OCI-LY3 (cell line): ENCODE measurements around the gene BMAL1.
"Not testable (repeated sequence)": the region's sequence is repeated elsewhere in the genome, so short reads cannot be mapped to it uniquely, and the experiment has no call there.

ENCODE experiments used
- H2AFZ ChIP-seq: fragments of 200-600, 300-600 bp; shearing (Covaris generic); 2 replicates; pipeline ENCODE4 v1.6.0; 2014; ENCODE audit warnings: antibody characterized with exemption, low read depth, low read length
- H3K27ac ChIP-seq: fragments of 200-600, 300-600 bp; sonication (generic); 2 replicates; pipeline ENCODE4 v1.5.1; 2014; ENCODE audit warnings: mild to moderate bottlenecking, low read length, moderate library complexity, mixed read lengths
- H3K27me3 ChIP-seq: fragments of 200-600, 300-600 bp; sonication (generic); 2 replicates; pipeline ENCODE4 v1.6.1; 2014; ENCODE audit warnings: low read depth, low read length, mixed read lengths
- H3K36me3 ChIP-seq: fragments of 200-600, 300-600 bp; sonication (generic); replicated peaks from 2 replicates; pipeline ENCODE3; 2014; ENCODE audit warnings: low read depth, low read length, mixed read lengths
- H3K4me1 ChIP-seq: fragments of 300-600, 200-600 bp; sonication (generic); 2 replicates; pipeline ENCODE4 v1.6.1; 2014; ENCODE audit warnings: low read length, mixed read lengths
- H3K4me2 ChIP-seq: fragments of 200-600, 300-600 bp; sonication (generic); 2 replicates; pipeline ENCODE4 v1.6.1; 2014; ENCODE audit warnings: low read length, mixed read lengths
- H3K4me3 ChIP-seq: fragments of 300-600, 200-600 bp; sonication (generic); 2 replicates; pipeline ENCODE4 v1.5.1; 2014; ENCODE audit warnings: antibody characterized with exemption, mild to moderate bottlenecking, low read length, moderate library complexity
- H3K79me2 ChIP-seq: fragments of 300-600, 200-600 bp; shearing (Covaris generic); 2 replicates; pipeline ENCODE4 v1.6.1; 2014; ENCODE audit warnings: mild to moderate bottlenecking, low read length, mixed read lengths
- H3K9ac ChIP-seq: fragments of 300-600, 200-600 bp; shearing (Covaris generic); 2 replicates; pipeline ENCODE4 v1.6.0; 2014; ENCODE audit warnings: mild to moderate bottlenecking, low read length, moderate library complexity
- H3K9me3 ChIP-seq: fragments of 200-600, 300-600 bp; shearing (Covaris generic); 2 replicates; pipeline ENCODE4 v1.6.1; 2014; ENCODE audit warnings: low read length, mixed read lengths; ENCODE audit not compliant: insufficient read depth
- H4K20me1 ChIP-seq: fragments of 200-600, 300-600 bp; sonication (generic); 2 replicates; pipeline ENCODE4 v1.6.1; 2016; ENCODE audit warnings: low read length, mixed read lengths; ENCODE audit not compliant: insufficient read depth
- CTCF ChIP-seq: fragments of 200-600, 300-600 bp; sonication (generic); IDR thresholded peaks from 2 replicates; pipeline ENCODE4 v1.5.1; 2014; ENCODE audit warnings: antibody characterized with exemption, low read length, low read depth
- EZH2phosphoT487 ChIP-seq: fragments of 200-600 bp; shearing (Covaris generic); IDR thresholded peaks from 2 replicates; pipeline ENCODE4 v1.6.1; 2018; ENCODE audit warnings: antibody characterized with exemption, mixed run types, low read depth

Gene BMAL1

GRCh38 chr11:13434247-13435205, 156.9 kb downstream of the BMAL1 start:
- Histone ChIP-seq H3K9me3 (no peaks in the 10 kb centered on the region), H3K9ac (no peak overlapping the region), H3K4me3 (no peak overlapping the region), H4K20me1 (no peaks in the 10 kb centered on the region), H3K27me3 (no peaks in the 10 kb centered on the region), H3K36me3 (peaks cover 3% of the 10 kb centered on the region), H3K79me2 (no peaks in the 10 kb centered on the region), H3K4me2 (no peak overlapping the region), H3K27ac (no peak overlapping the region), H3K4me1 (peaks cover 4% of the 10 kb centered on the region; the same call in 1 of the 2 replicates), H2AFZ (no peak overlapping the region)
- TF ChIP-seq CTCF, result no peak
- no peak for TF ChIP-seq EZH2phosphoT487

DNA sequence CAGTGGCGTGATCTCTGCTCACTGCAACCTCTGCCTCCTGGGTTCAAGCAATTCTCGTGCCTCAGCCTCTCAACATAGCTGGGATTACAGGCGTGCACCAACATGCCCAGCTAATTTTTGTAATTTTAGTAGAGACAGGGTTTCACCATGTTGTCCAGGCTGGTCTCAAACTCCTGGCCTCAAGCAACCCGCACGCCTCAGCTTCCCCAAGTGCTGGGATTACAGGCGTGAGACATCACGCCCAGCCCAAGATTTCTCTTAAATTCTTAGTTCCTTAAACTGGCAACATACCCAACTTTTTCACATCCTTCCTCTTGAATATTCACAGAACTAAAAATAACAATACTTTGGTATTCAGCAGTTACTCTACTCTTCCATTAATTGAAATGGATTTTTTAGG, 159.2 kb downstream of the BMAL1 start:
- H3K27ac ChIP-seq, result not testable (repeated sequence)

More for the DNA sequence above, 159.2 kb downstream of the BMAL1 start:
- not testable (repeated sequence) for H3K36me3 ChIP-seq, H2AFZ ChIP-seq, H3K9me3 ChIP-seq, H3K27me3 ChIP-seq, H4K20me1 ChIP-seq, H3K4me1 ChIP-seq, H3K79me2 ChIP-seq, H3K4me2 ChIP-seq, H3K9ac ChIP-seq, H3K4me3 ChIP-seq
